CD4-positive, alpha-beta memory T cell (primary cell): ENCODE data around the gene SLC1A6. TPM values are rescaled to one million over a fixed set of nuclear protein-coding genes. Genes with fewer than 3 reads are reported as not detected.
A peak's percentile ranks its signal among the peaks of the same experiment; 100 is the strongest.

Experiments
- CTCF ChIA-PET: fragments of 350-600 bp; sonication (Branson Sonifier 250); formaldehyde crosslinking; loops from one replicate; lab custom pipeline; 2021; ENCODE audit warnings: inconsistent platforms; ENCODE audit not compliant: partially characterized antibody; lab: Charles Lee
- POLR2A ChIA-PET: fragments of 350-600 bp; sonication (Branson Sonifier 250); formaldehyde crosslinking; loops from one replicate; lab custom pipeline; 2021; ENCODE audit not compliant: partially characterized antibody; lab: Charles Lee
- DNase-seq, 5 donors: peaks; one replicate each; pipeline versions ENCODE4 v3.0.0 to v3.0.0-alpha.2; 2020 to 2022; ENCODE audit warnings: mixed read lengths in 1 of 5
- H3K27ac ChIP-seq: one replicate; pipeline ENCODE4 v1.7.0; 2013; ENCODE audit warnings: low read depth, low read length
- H3K27me3 ChIP-seq: 2 replicates; pipeline ENCODE4 v1.7.0; 2013; ENCODE audit warnings: mild to moderate bottlenecking, low read length, moderate library complexity; ENCODE audit not compliant: insufficient read depth
- H3K36me3 ChIP-seq: 2 replicates; pipeline ENCODE4 v1.7.0; 2013; ENCODE audit warnings: mild to moderate bottlenecking, low read length, moderate library complexity; ENCODE audit not compliant: insufficient read depth
- H3K4me1 ChIP-seq: 2 replicates; pipeline ENCODE4 v1.7.0; 2013; ENCODE audit warnings: mild to moderate bottlenecking, low read length, moderate library complexity; ENCODE audit not compliant: insufficient read depth
- H3K4me3 ChIP-seq, 2 donors: one replicate each; pipeline ENCODE4 v1.7.0; 2013; ENCODE audit warnings: low read length in 2 of 2, mild to moderate bottlenecking in 1 of 2
- H3K9me3 ChIP-seq, 2 donors: one replicate each; pipeline ENCODE4 v1.7.0; 2013; ENCODE audit warnings: low read length in 2 of 2, control low read depth in 1 of 2; ENCODE audit not compliant: control insufficient read depth in 1 of 2
- H3K27ac Mint-ChIP-seq, 7 donors: one replicate each; pipeline ENCODE4 v1.8.0; 2020 to 2021; ENCODE audit warnings: mixed read lengths in 7 of 7, mild to moderate bottlenecking in 6 of 7, inconsistent platforms in 3 of 7, moderate library complexity in 3 of 7
- H3K27me3 Mint-ChIP-seq, 2 donors: one replicate each; pipeline ENCODE4 v1.8.0; 2020 to 2021; ENCODE audit warnings: mixed read lengths in 2 of 2
- H3K36me3 Mint-ChIP-seq, 2 donors: one replicate each; pipeline ENCODE4 v1.8.0; 2020 to 2021; ENCODE audit warnings: mixed read lengths in 2 of 2, inconsistent platforms in 1 of 2, mild to moderate bottlenecking in 1 of 2
- H3K4me1 Mint-ChIP-seq, 4 donors: one replicate each; pipeline ENCODE4 v1.8.0; 2020 to 2021; ENCODE audit warnings: mixed read lengths in 4 of 4, mild to moderate bottlenecking in 1 of 4
- H3K4me3 Mint-ChIP-seq, 8 donors: one replicate each; pipeline ENCODE4 v1.8.0; 2020 to 2021; ENCODE audit warnings: mixed read lengths in 8 of 8, mild to moderate bottlenecking in 7 of 8, moderate library complexity in 6 of 8, inconsistent platforms in 3 of 8
- H3K9me3 Mint-ChIP-seq, 8 donors: one replicate each; pipeline ENCODE4 v1.8.0; 2020 to 2021; ENCODE audit warnings: mixed read lengths in 8 of 8, mild to moderate bottlenecking in 5 of 8, inconsistent platforms in 3 of 8, moderate library complexity in 1 of 8
- intact Hi-C: fragments of 100-400 bp; cut with micrococcal nuclease; formaldehyde crosslinking; loops from one replicate; pipeline ENCODE4 v1.15.1; 2023
- polyA plus RNA-seq, 2 donors: library from polyadenylated mRNA; unstranded; fragments of 300-500 nt; fragmentation: Illumina TruSeq; gene quantifications; one replicate each; pipeline ENCODE4 v1.2.3, GENCODE V29; 2021
- total RNA-seq, 2 experiments: library from RNA; stranded (reverse); gene quantifications; one replicate each; pipeline ENCODE4 v1.2.3, GENCODE V29; 2021

The SLC1A6 gene
- total and polyA plus RNA-seq, 4 experiments from 2014 or later: not detected

DNA sequence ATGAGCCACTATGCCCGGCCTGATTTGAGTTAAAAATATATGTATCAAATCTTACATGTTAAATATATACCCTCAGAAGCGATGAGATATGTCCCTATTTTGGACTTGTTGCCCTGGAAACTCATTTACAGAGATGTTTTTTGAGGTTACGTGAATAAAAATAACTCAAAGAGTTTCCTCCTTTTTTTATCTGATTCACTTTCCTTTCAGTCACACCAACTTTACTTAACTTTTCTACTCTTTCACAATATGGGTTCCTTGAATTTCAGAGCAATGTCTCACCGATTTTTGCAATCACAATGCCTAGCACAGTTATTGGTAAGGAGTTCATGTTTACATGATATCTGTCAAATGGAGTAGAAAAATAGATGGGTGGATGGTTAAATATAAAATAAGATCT is 36.1 kb downstream of the SLC1A6 start:
- Mint-ChIP-seq H3K36me3 (no peaks in the 10 kb centered on the region), H3K27me3 (peaks cover 5 to 9% of the 10 kb centered on the region in 2 donors), H3K9me3 (peaks cover 0 to 2% (median 0%) of the 10 kb centered on the region in 8 donors), H3K4me1 (peaks cover 0 to 5% (median 4%) of the 10 kb centered on the region in 4 donors), H3K27ac (no peak overlapping the region), H3K4me3 (no peak overlapping the region)
- CTCF ChIA-PET: no interaction called here
- Histone ChIP-seq H3K4me3 (no peak overlapping the region), H3K27me3 (no peaks in the 10 kb centered on the region), H3K4me1 (no peaks in the 10 kb centered on the region), H3K36me3 (no peaks in the 10 kb centered on the region), H3K27ac (no peak overlapping the region), H3K9me3 (no peaks in the 10 kb centered on the region)
- POLR2A ChIA-PET: no interaction called here
- intact Hi-C loops: no loop called here
- DNase-seq: no peak

DNA sequence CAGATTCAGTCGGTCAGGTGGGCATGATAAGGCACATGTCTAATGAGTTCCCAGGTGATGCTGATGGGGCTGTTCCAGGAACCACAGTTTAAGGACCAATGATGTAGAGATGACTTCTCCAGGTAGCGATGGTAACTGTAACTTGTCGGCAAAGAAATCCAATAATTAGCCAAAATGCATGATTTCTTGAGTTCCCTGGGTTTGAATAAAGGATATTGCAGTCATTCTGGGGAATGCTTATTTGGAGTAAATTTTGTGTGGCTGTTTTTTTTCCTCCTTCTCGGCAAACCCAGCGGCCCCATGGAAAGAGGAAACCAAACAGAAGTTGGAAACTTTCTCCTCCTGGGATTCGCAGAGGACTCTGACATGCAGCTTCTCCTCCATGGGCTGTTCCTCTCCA is 38.5 kb downstream of the SLC1A6 start, which contains the start of gene OR7C2:
Gene OR7C2 (plus strand): TSS at position 301 of the 400 bp plus-strand sequence. CDS start 0 bp downstream, at position 301.
- no peaks in the 10 kb centered on the region for H3K4me1 ChIP-seq
- no peak within 1 kb of the TSS for H3K27ac ChIP-seq
- Mint-ChIP-seq H3K27ac (peak within 1 kb of the TSS in 1 of 7 donors; percentile 36), H3K9me3 (peaks cover 0 to 3% (median 0%) of the 10 kb centered on the region in 8 donors), H3K4me1 (peaks cover 0 to 5% (median 4%) of the 10 kb centered on the region in 4 donors), H3K27me3 (peaks cover 7% of the 10 kb centered on the region in 2 donors), H3K36me3 (no peaks in the 10 kb centered on the region), H3K4me3 (no peak within 1 kb of the TSS)
- intact Hi-C loops: no loop called here
- CTCF ChIA-PET: no interaction called here
- no peaks in the 10 kb centered on the region for H3K9me3 ChIP-seq
- H3K4me3 ChIP-seq: no peak within 1 kb of the TSS
- no peaks in the 10 kb centered on the region for H3K36me3 ChIP-seq
- POLR2A ChIA-PET: no interaction called here
- no peaks in the 10 kb centered on the region for H3K27me3 ChIP-seq
- no peak for DNase-seq

DNA sequence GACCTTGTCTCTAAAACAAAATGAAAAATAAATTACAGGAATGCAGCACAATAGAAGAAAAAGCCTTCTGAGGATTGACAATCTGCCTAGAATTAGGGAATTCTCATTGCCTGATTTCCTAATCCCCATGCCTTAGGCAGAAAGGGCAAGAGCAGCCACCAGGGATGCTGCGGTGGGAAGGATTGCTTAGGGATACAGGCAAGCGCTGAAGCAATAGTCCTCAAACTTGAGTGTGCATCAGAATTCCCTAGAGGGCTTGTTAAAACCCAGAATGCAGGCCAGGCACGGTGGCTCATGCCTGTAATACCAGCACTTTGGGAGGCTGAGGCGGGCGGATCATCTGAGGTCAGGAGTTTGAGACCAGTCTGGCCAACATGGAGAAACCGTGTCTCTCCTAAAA is 39.4 kb downstream of the SLC1A6 start:
- DNase-seq: no peak
- no peak overlapping the region for H3K27ac Mint-ChIP-seq
- H3K9me3 Mint-ChIP-seq: peaks cover 0 to 3% (median 0%) of the 10 kb centered on the region in 8 donors
- peaks cover 0 to 5% (median 4%) of the 10 kb centered on the region in 4 donors for H3K4me1 Mint-ChIP-seq
- H3K36me3 Mint-ChIP-seq: no peaks in the 10 kb centered on the region
- Histone ChIP-seq H3K4me3 (no peak overlapping the region), H3K27me3 (no peaks in the 10 kb centered on the region), H3K36me3 (no peaks in the 10 kb centered on the region), H3K4me1 (no peaks in the 10 kb centered on the region), H3K27ac (no peak overlapping the region), H3K9me3 (no peaks in the 10 kb centered on the region)
- H3K4me3 Mint-ChIP-seq: no peak overlapping the region
- ChIA-PET POLR2A (no interaction called here), CTCF (no interaction called here)
- intact Hi-C loops: no loop called here
- peaks cover 5 to 8% of the 10 kb centered on the region in 2 donors for H3K27me3 Mint-ChIP-seq

DNA sequence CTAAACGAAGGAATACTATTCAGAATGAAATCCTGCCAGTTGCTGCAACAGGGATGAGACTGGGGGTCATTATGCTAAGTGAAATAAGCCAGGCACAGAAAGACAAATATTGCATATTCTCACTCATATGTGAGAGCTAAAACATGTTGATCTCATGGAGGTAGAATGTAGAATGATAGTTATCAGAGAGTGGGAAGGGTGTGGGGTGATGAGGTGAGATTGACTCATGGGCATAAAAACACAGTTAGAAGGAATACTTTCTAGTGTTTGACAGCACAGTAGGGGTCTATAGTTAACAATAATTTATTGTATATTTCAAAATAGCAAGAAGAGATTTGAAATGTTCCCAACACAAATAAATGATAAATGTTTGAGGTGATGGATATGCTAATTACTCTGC is 46.2 kb downstream of the SLC1A6 start:
- Mint-ChIP-seq H3K4me3 (no peak overlapping the region), H3K4me1 (no peaks in the 10 kb centered on the region), H3K9me3 (peaks cover 0 to 10% (median 4%) of the 10 kb centered on the region in 8 donors), H3K27me3 (peaks cover 14 to 18% of the 10 kb centered on the region in 2 donors), H3K36me3 (no peaks in the 10 kb centered on the region), H3K27ac (no peak overlapping the region)
- no peak for DNase-seq
- Histone ChIP-seq H3K9me3 (no peaks in the 10 kb centered on the region), H3K27me3 (no peaks in the 10 kb centered on the region), H3K4me1 (no peaks in the 10 kb centered on the region), H3K4me3 (no peak overlapping the region), H3K36me3 (no peaks in the 10 kb centered on the region), H3K27ac (no peak overlapping the region)
- ChIA-PET CTCF (no interaction called here), POLR2A (no interaction called here)
- intact Hi-C loops: no loop called here

DNA sequence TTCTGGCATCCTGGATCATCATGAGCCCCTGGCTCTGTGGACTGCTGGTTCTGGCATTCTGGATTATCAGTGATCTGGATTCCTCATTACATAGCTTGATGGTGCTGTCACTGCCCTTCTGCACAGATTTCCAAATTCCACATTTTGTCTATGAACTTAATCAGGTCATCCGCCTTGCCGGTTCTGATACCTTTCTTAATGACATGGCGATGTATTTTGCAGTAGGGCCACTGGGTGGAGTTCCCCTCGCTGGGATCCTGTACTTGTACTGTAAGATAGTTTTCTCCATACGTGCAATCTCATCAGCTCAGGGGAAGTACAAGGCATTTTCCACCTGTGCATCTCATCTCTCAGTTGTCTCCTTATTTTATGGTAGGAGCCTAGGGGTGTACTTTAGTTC is 62.8 kb downstream of the SLC1A6 start:
- no peak overlapping the region for H3K4me3 Mint-ChIP-seq
- Histone ChIP-seq H3K27me3 (no peaks in the 10 kb centered on the region), H3K9me3 (no peaks in the 10 kb centered on the region), H3K27ac (no peak overlapping the region), H3K4me1 (no peaks in the 10 kb centered on the region), H3K4me3 (no peak overlapping the region), H3K36me3 (no peaks in the 10 kb centered on the region)
- no peak overlapping the region for H3K27ac Mint-ChIP-seq
- ChIA-PET CTCF (no interaction called here), POLR2A (no interaction called here)
- DNase-seq: no peak
- peaks cover 0 to 16% (median 9%) of the 10 kb centered on the region in 8 donors for H3K9me3 Mint-ChIP-seq
- intact Hi-C loops: no loop called here
- H3K36me3 Mint-ChIP-seq: no peaks in the 10 kb centered on the region
- peaks cover 27 to 35% of the 10 kb centered on the region in 2 donors for H3K27me3 Mint-ChIP-seq
- no peaks in the 10 kb centered on the region for H3K4me1 Mint-ChIP-seq

DNA sequence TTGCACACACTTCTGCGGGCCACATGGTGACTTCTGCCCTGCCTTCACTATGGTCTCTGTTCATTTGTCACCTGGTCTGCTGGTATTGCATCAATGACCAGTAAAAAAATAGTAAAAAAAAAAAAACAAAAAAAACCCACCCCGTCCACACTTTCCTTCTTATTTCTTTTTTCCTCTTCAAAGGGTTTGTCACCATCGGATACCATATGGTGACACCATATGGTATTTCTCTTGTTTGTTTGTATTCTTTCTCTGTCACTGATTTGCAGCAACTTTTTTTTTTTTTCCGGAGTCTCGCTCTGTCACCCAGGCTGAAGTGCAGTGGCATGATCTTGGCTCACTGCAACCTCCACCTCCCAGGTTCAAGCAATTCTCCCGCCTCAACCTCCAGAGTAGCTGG is 64.5 kb downstream of the SLC1A6 start:
- Mint-ChIP-seq H3K9me3 (peaks cover 0 to 16% (median 9%) of the 10 kb centered on the region in 8 donors), H3K4me1 (no peaks in the 10 kb centered on the region), H3K36me3 (no peaks in the 10 kb centered on the region), H3K27ac (no peak overlapping the region), H3K27me3 (peaks cover 26 to 35% of the 10 kb centered on the region in 2 donors), H3K4me3 (no peak overlapping the region)
- no peak overlapping the region for H3K4me3 ChIP-seq
- ChIA-PET CTCF (no interaction called here), POLR2A (no interaction called here)
- H3K9me3 ChIP-seq: no peaks in the 10 kb centered on the region
- no peaks in the 10 kb centered on the region for H3K4me1 ChIP-seq
- intact Hi-C loops: no loop called here
- H3K27ac ChIP-seq: no peak overlapping the region
- H3K36me3 ChIP-seq: no peaks in the 10 kb centered on the region
- H3K27me3 ChIP-seq: no peaks in the 10 kb centered on the region
- DNase-seq: no peak

DNA sequence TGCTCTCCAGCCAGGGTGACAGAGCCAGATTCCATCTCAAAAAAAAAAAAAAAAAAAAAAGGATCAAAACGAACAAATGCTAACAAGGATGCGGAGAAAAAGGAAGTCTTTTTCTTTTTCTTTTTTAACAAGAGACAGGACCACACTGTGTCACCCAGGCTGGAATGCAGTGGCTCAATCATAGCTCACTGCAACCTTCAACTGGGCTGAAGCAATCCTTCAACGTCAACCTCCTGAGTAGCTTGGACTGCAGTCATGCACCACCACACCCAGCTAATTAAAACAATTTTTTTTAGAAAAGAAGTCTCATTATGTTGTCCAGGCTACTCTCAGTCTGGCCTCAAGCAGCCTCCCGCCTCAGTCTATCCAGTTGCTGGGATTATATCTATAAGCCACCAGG is 73.0 kb downstream of the SLC1A6 start:
- H3K9me3 ChIP-seq: no peaks in the 10 kb centered on the region
- H3K9me3 Mint-ChIP-seq: no peaks in the 10 kb centered on the region
- H3K27ac ChIP-seq: no peak overlapping the region
- peaks cover 21 to 25% of the 10 kb centered on the region in 2 donors for H3K27me3 Mint-ChIP-seq
- no peaks in the 10 kb centered on the region for H3K27me3 ChIP-seq
- no peaks in the 10 kb centered on the region for H3K36me3 Mint-ChIP-seq
- no peaks in the 10 kb centered on the region for H3K4me1 Mint-ChIP-seq
- CTCF ChIA-PET: no interaction called here
- DNase-seq: no peak
- no peak overlapping the region for H3K4me3 Mint-ChIP-seq
- intact Hi-C loops: no loop called here
- POLR2A ChIA-PET: no interaction called here
- H3K4me3 ChIP-seq: no peak overlapping the region
- H3K36me3 ChIP-seq: no peaks in the 10 kb centered on the region
- no peak overlapping the region for H3K27ac Mint-ChIP-seq
- H3K4me1 ChIP-seq: no peaks in the 10 kb centered on the region
